Activated CD8-positive, alpha-beta T cell treated with anti-CD3 and anti-CD28 coated beads for 36 hours (primary cell): ENCODE results near the gene NAA40. TPM values are rescaled to one million over a fixed set of nuclear protein-coding genes. Genes with fewer than 3 reads are reported as not detected.
A peak's percentile ranks its signal among the peaks of the same experiment; 100 is the strongest.

Source experiments
- ATAC-seq: fragments of 200-7000 bp; cut with Tn5 transposase; one replicate; pipeline ENCODE4 v1.10.0; 2021; ENCODE audit warnings: mild to moderate bottlenecking, moderate library complexity
- CTCF ChIA-PET: fragments of 350-600 bp; sonication (Branson Sonifier 250); formaldehyde crosslinking; loops from one replicate; lab custom pipeline; 2021; ENCODE audit warnings: antibody characterized with exemption; lab: Charles Lee
- POLR2A ChIA-PET: fragments of 350-600 bp; sonication (Branson Sonifier 250); formaldehyde crosslinking; loops from one replicate; lab custom pipeline; 2021; ENCODE audit warnings: antibody characterized with exemption; lab: Charles Lee
- DNase-seq: peaks from one replicate; pipeline ENCODE4 v3.0.0-alpha.2; 2020
- H3K27ac Mint-ChIP-seq: one replicate; pipeline ENCODE4 v1.8.0; 2021; ENCODE audit warnings: mild to moderate bottlenecking, mixed read lengths
- H3K27me3 Mint-ChIP-seq: one replicate; pipeline ENCODE4 v1.8.0; 2021; ENCODE audit warnings: mixed read lengths
- H3K36me3 Mint-ChIP-seq: one replicate; pipeline ENCODE4 v1.8.0; 2021; ENCODE audit warnings: low read depth, mixed read lengths
- H3K4me1 Mint-ChIP-seq: one replicate; pipeline ENCODE4 v1.8.0; 2021; ENCODE audit warnings: low read depth, mixed read lengths
- H3K4me3 Mint-ChIP-seq: one replicate; pipeline ENCODE4 v1.8.0; 2021; ENCODE audit warnings: mild to moderate bottlenecking, moderate library complexity, mixed read lengths
- H3K9me3 Mint-ChIP-seq: one replicate; pipeline ENCODE4 v1.8.0; 2021; ENCODE audit warnings: mixed read lengths
- intact Hi-C: fragments of 100-400 bp; cut with micrococcal nuclease; formaldehyde crosslinking; loops from one replicate; pipeline ENCODE4 v1.10.0; 2022
- total RNA-seq, 2 experiments: library from RNA; stranded (reverse); gene quantifications; one replicate each; pipeline ENCODE4 v1.2.3, GENCODE V29; 2021
- TF ChIP-seq, protein P1 (sequence below): fragments of 200-600 bp; IDR thresholded peaks from one replicate; pipeline ENCODE4 v1.8.0; 2022; ENCODE audit warnings: antibody characterized with exemption, mild to moderate bottlenecking

NAA40 gene
- total RNA-seq, 2 experiments from 2014 or later = 18.5 to 20.5 TPM

- intact Hi-C loops = no loop called here
- ChIA-PET POLR2A (interaction anchor here (1.6 kb wide), 1 partner anchor 10 kb away, joined by 6 read pairs; no protein-coding TSS in a partner anchor), CTCF (interaction anchor here (6.5 kb wide), 1 partner anchor 152 kb away, joined by 151 read pairs; no protein-coding TSS in a partner anchor)
- TF ChIP-seq, protein P1, sequence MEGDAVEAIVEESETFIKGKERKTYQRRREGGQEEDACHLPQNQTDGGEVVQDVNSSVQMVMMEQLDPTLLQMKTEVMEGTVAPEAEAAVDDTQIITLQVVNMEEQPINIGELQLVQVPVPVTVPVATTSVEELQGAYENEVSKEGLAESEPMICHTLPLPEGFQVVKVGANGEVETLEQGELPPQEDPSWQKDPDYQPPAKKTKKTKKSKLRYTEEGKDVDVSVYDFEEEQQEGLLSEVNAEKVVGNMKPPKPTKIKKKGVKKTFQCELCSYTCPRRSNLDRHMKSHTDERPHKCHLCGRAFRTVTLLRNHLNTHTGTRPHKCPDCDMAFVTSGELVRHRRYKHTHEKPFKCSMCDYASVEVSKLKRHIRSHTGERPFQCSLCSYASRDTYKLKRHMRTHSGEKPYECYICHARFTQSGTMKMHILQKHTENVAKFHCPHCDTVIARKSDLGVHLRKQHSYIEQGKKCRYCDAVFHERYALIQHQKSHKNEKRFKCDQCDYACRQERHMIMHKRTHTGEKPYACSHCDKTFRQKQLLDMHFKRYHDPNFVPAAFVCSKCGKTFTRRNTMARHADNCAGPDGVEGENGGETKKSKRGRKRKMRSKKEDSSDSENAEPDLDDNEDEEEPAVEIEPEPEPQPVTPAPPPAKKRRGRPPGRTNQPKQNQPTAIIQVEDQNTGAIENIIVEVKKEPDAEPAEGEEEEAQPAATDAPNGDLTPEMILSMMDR = no peak
- Mint-ChIP-seq H3K4me3 (no peak overlapping the region), H3K9me3 (no peaks in the 10 kb centered on the region), H3K27me3 (peaks cover 2% of the 10 kb centered on the region), H3K4me1 (peaks cover 9% of the 10 kb centered on the region), H3K27ac (no peak overlapping the region), H3K36me3 (peaks cover 16% of the 10 kb centered on the region)
- DNase-seq (no peak), ATAC-seq (no peak)
These were observed 59.1 kb downstream of the NAA40 start for GRCh38 chr11:63997801-63998337.

- H3K4me3 Mint-ChIP-seq = no peak overlapping the region
- intact Hi-C loops = no loop called here
These were observed 60.0 kb downstream of the NAA40 start for GRCh38 chr11:63998558-63999348.

GRCh38 chr11:63999349-64000025, 60.7 kb downstream of the NAA40 start:
- Mint-ChIP-seq H3K27ac (no peak overlapping the region), H3K36me3 (peaks cover 11% of the 10 kb centered on the region), H3K9me3 (no peaks in the 10 kb centered on the region), H3K4me1 (peaks cover 6% of the 10 kb centered on the region), H3K4me3 (peak overlapping the region; percentile 15), H3K27me3 (peaks cover 2% of the 10 kb centered on the region)
- peak; percentile 65 for ATAC-seq
- ChIA-PET POLR2A (interaction anchor here (0.7 to 4.0 kb wide), 7 partner anchors 9 to 207 kb away, joined by 3 to 26 read pairs (median 3); partner anchors contain the start of genes FERMT3 and STIP1), CTCF (interaction anchor here (0.7 to 6.5 kb wide), 22 partner anchors 9 to 357 kb away, joined by 3 to 151 read pairs (median 8); partner anchors contain the start of genes CATSPERZ, ESRRA, MACROD1 and ZFTA)
- intact Hi-C loops = loop anchor here (5.0 kb wide), 1 partner anchor 148 kb away; no protein-coding TSS in a partner anchor
- TF ChIP-seq, protein P1 = no peak
- DNase-seq = peak; percentile 74

More at GRCh38 chr11:63998558-63999348, 60.0 kb downstream of the NAA40 start:
- DNase-seq = peak; percentile 28
- ATAC-seq = peak; percentile 7
- Mint-ChIP-seq H3K27ac (no peak overlapping the region), H3K27me3 (peaks cover 2% of the 10 kb centered on the region), H3K4me1 (peaks cover 6% of the 10 kb centered on the region), H3K36me3 (peaks cover 13% of the 10 kb centered on the region), H3K9me3 (no peaks in the 10 kb centered on the region)
- ChIA-PET POLR2A (interaction anchor here (0.7 to 4.0 kb wide), 6 partner anchors 8 to 187 kb away, joined by 3 to 26 read pairs (median 4); partner anchors contain the start of gene STIP1), CTCF (interaction anchor here (1.0 to 6.5 kb wide), 13 partner anchors 8 to 306 kb away, joined by 3 to 151 read pairs (median 9); partner anchors contain the start of genes CATSPERZ and ESRRA)
- TF ChIP-seq, protein P1 = no peak

DNA sequence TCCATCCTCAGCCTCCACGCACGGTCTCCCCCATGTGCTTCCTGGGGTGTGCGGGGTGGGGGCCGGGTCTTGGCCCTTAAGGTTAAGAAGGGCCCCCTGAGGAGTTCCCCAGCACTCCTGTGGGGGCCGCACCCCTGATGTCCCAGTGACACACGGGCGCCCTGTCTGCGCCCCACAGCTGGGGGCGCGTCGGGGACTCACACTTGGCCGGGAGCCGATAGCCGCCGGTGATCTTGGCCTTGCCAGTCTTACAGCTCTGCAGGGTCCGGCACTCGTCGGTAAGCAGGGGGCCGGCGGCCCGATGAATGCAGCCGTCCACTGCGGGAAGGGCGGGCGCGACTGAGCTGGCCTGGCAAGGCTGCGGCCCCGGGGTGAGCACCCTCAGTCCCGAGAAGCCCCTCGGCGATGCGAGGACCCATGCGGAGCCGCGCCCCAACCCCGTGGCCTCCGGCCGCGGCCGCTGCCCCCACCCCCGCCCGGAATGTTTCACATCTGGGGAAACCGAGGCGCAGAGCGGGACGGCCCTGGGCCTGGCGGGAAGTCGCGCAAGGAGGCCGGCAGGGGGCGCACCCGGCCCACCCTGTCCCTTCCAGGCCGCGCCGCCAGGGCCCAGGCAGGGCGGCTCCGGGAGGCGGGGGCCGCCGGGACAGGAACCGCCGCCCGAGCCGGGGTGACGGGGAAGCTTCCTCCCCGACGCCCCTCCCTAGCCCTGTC, 61.4 kb downstream of the NAA40 start:
- DNase-seq = peak; percentile 76
- ChIA-PET CTCF (interaction anchor here (0.7 to 6.5 kb wide), 35 partner anchors 9 to 356 kb away, joined by 3 to 151 read pairs (median 4); partner anchors contain the start of genes CATSPERZ, ESRRA, MACROD1 and ZFTA), POLR2A (interaction anchor here (0.8 to 4.0 kb wide), 9 partner anchors 10 to 359 kb away, joined by 3 to 26 read pairs (median 3); partner anchors contain the start of genes FERMT3, RPS6KA4 and STIP1)
- Mint-ChIP-seq H3K36me3 (peaks cover 10% of the 10 kb centered on the region), H3K27me3 (peaks cover 4% of the 10 kb centered on the region), H3K4me3 (peak overlapping the region; percentile 15), H3K4me1 (peaks cover 6% of the 10 kb centered on the region), H3K9me3 (no peaks in the 10 kb centered on the region), H3K27ac (no peak overlapping the region)
- intact Hi-C loops = loop anchor here (5.0 kb wide), 1 partner anchor 147 kb away; no protein-coding TSS in a partner anchor
- TF ChIP-seq, protein P1 = peak; percentile 87
- ATAC-seq = peak; percentile 77
